Mesenchymal stem cell (in vitro differentiated cells and primary cell): ENCODE measurements around the gene SRGAP2C.
"Not testable (repeated sequence)": the region's sequence is repeated elsewhere in the genome, so short reads cannot be mapped to it uniquely, and the experiment has no call there.

ENCODE experiments used
- DNase-seq: peaks from one replicate; pipeline ENCODE4 v3.0.0-alpha.2; 2013
- H2AFZ ChIP-seq: one replicate; pipeline ENCODE4 v1.6.1; 2013; ENCODE audit warnings: low read depth, mild to moderate bottlenecking, control low read depth, inconsistent platforms, low read length, moderate library complexity
- H2AK5ac ChIP-seq: 2 replicates; pipeline ENCODE4 v1.6.1; 2013; ENCODE audit warnings: low read length, moderate library complexity, mild to moderate bottlenecking, inconsistent platforms; ENCODE audit not compliant: severe bottlenecking
- H2BK120ac ChIP-seq: one replicate; pipeline ENCODE4 v1.6.1; 2013; ENCODE audit warnings: low read depth, mild to moderate bottlenecking, inconsistent platforms, low read length, moderate library complexity
- H2BK12ac ChIP-seq, 2 experiments: one replicate each; pipeline ENCODE4 v1.6.1; 2013; ENCODE audit warnings: inconsistent platforms in 2 of 2, low read length in 2 of 2, mild to moderate bottlenecking in 2 of 2, moderate library complexity in 2 of 2, control low read depth in 1 of 2
- H2BK15ac ChIP-seq: one replicate; pipeline ENCODE4 v1.6.1; 2013; ENCODE audit warnings: mild to moderate bottlenecking, low read depth, inconsistent platforms; ENCODE audit not compliant: poor library complexity, severe bottlenecking
- H2BK5ac ChIP-seq: 2 replicates; pipeline ENCODE4 v1.6.1; 2013; ENCODE audit warnings: low read depth, mild to moderate bottlenecking, low read length, control low read depth, inconsistent platforms; ENCODE audit not compliant: poor library complexity, severe bottlenecking
- H3K14ac ChIP-seq, 2 experiments: one replicate each; pipeline ENCODE4 v1.6.1; 2013; ENCODE audit warnings: inconsistent platforms in 2 of 2, low read length in 2 of 2, control low read depth in 1 of 2, mild to moderate bottlenecking in 1 of 2, moderate library complexity in 1 of 2
- H3K18ac ChIP-seq, 2 experiments: one replicate each; pipeline ENCODE4 v1.6.1; 2013; ENCODE audit warnings: inconsistent platforms in 2 of 2, low read length in 2 of 2, control low read depth in 1 of 2, low read depth in 1 of 2, mild to moderate bottlenecking in 1 of 2
- H3K23ac ChIP-seq, 2 experiments: one replicate each; pipeline ENCODE4 v1.6.1; 2013; ENCODE audit warnings: inconsistent platforms in 2 of 2, low read length in 2 of 2, mild to moderate bottlenecking in 2 of 2, moderate library complexity in 2 of 2, control low read depth in 1 of 2
- H3K27ac ChIP-seq: 2 replicates; pipeline ENCODE4 v1.5.1; 2013; ENCODE audit warnings: mild to moderate bottlenecking, moderate library complexity, low read length, control low read depth, inconsistent platforms; ENCODE audit not compliant: poor library complexity, severe bottlenecking
- H3K27me3 ChIP-seq, 2 experiments: 2 replicates each; pipeline versions ENCODE4 v1.6.1 to v1.7.0; 2013; ENCODE audit warnings: low read length in 2 of 2, mild to moderate bottlenecking in 2 of 2, moderate library complexity in 2 of 2, control low read depth in 1 of 2, inconsistent platforms in 1 of 2; ENCODE audit not compliant: control insufficient read depth in 1 of 2, insufficient read depth in 1 of 2
- H3K36me3 ChIP-seq, 2 experiments: 2 replicates each; pipeline versions ENCODE4 v1.6.1 to v1.7.0; 2013; ENCODE audit warnings: low read length in 2 of 2, control low read depth in 1 of 2, inconsistent platforms in 1 of 2, low read depth in 1 of 2, mild to moderate bottlenecking in 1 of 2; ENCODE audit not compliant: insufficient read depth in 2 of 2, control insufficient read depth in 1 of 2
- H3K4ac ChIP-seq, 2 experiments: one replicate each; pipeline ENCODE4 v1.6.1; 2013; ENCODE audit warnings: inconsistent platforms in 2 of 2, low read length in 2 of 2, mild to moderate bottlenecking in 2 of 2, moderate library complexity in 2 of 2, control low read depth in 1 of 2, low read depth in 1 of 2
- H3K4me1 ChIP-seq: 2 replicates; pipeline ENCODE4 v1.6.1; 2013; ENCODE audit warnings: low read depth, low read length, control low read depth; ENCODE audit not compliant: control insufficient read depth, insufficient read depth
- H3K4me2 ChIP-seq: 2 replicates; pipeline ENCODE4 v1.6.1; 2013; ENCODE audit warnings: low read length, mild to moderate bottlenecking, inconsistent platforms; ENCODE audit not compliant: poor library complexity, severe bottlenecking
- H3K4me3 ChIP-seq, 2 experiments: 2 replicates each; pipeline versions ENCODE4 v1.5.1 to v1.7.0; 2013; ENCODE audit warnings: low read length in 2 of 2, mild to moderate bottlenecking in 2 of 2, control low read depth in 1 of 2, low read depth in 1 of 2; ENCODE audit not compliant: insufficient read depth in 1 of 2
- H3K79me1 ChIP-seq: replicated peaks from 2 replicates; pipeline ENCODE4 v1.6.1; 2013; ENCODE audit warnings: mild to moderate bottlenecking, control low read depth, low read length, inconsistent platforms; ENCODE audit not compliant: poor library complexity, severe bottlenecking
- H3K9ac ChIP-seq: 2 replicates; pipeline ENCODE4 v1.7.0; 2013; ENCODE audit warnings: mild to moderate bottlenecking, low read length, moderate library complexity
- H3K9me3 ChIP-seq: 2 replicates; pipeline ENCODE4 v1.7.0; 2013; ENCODE audit warnings: mild to moderate bottlenecking, low read length; ENCODE audit not compliant: control insufficient read depth
- H4K8ac ChIP-seq: one replicate; pipeline ENCODE4 v1.6.1; 2013; ENCODE audit warnings: inconsistent platforms, mild to moderate bottlenecking, low read length, moderate library complexity
- H4K91ac ChIP-seq: one replicate; pipeline ENCODE4 v1.6.1; 2013; ENCODE audit warnings: mild to moderate bottlenecking, low read length, inconsistent platforms
- WGBS: methylation state at CpG from one replicate; pipeline ENCODE4 v1.1.7; 2013; ENCODE audit warnings: mixed read lengths; 5-methylcytosine and 5-hydroxymethylcytosine counted together

Gene SRGAP2C

GRCh38 chr1:121243913-121244312 is 59.1 kb downstream of the SRGAP2C start:
- H3K79me1 ChIP-seq, H3K23ac ChIP-seq, H3K9me3 ChIP-seq, H3K4me2 ChIP-seq, DNase-seq, H3K4me3 ChIP-seq, H4K91ac ChIP-seq, H2AK5ac ChIP-seq, H3K4ac ChIP-seq, H2BK5ac ChIP-seq, H3K27ac ChIP-seq, H2BK12ac ChIP-seq, H3K14ac ChIP-seq, H3K27me3 ChIP-seq, H3K9ac ChIP-seq, H4K8ac ChIP-seq, H3K36me3 ChIP-seq, H2AFZ ChIP-seq, H2BK15ac ChIP-seq, H3K4me1 ChIP-seq, H2BK120ac ChIP-seq, H3K18ac ChIP-seq: not testable (repeated sequence)
- WGBS, result no CpG with 5 or more reads among the region's 1 CpG

- H3K4ac ChIP-seq, H2BK120ac ChIP-seq: not testable (repeated sequence)
- no CpG with 5 or more reads among the region's 2 CpGs for WGBS
These were observed 61.6 kb downstream of the SRGAP2C start for GRCh38 chr1:121246399-121246798.

GRCh38 chr1:121252656-121253055 is 67.9 kb downstream of the SRGAP2C start:
- H2AK5ac ChIP-seq, H2BK5ac ChIP-seq, H4K91ac ChIP-seq, H2BK15ac ChIP-seq, H3K4me3 ChIP-seq, H4K8ac ChIP-seq, H3K79me1 ChIP-seq, H2AFZ ChIP-seq, H3K9ac ChIP-seq, H2BK12ac ChIP-seq, DNase-seq, H3K14ac ChIP-seq, H3K9me3 ChIP-seq, H3K18ac ChIP-seq, H3K4ac ChIP-seq, H3K23ac ChIP-seq, H3K4me1 ChIP-seq, H3K36me3 ChIP-seq, H3K4me2 ChIP-seq, H3K27me3 ChIP-seq, H3K27ac ChIP-seq, H2BK120ac ChIP-seq: not testable (repeated sequence)
- no CpG with 5 or more reads among the region's 4 CpGs for WGBS

More at GRCh38 chr1:121246399-121246798, 61.6 kb downstream of the SRGAP2C start:
- not testable (repeated sequence) for H3K9me3 ChIP-seq, H2BK12ac ChIP-seq, H2AK5ac ChIP-seq, H2BK5ac ChIP-seq, H4K91ac ChIP-seq, H3K23ac ChIP-seq, H3K36me3 ChIP-seq, H3K4me2 ChIP-seq, H3K18ac ChIP-seq, H3K4me3 ChIP-seq, H2BK15ac ChIP-seq, H3K14ac ChIP-seq, H3K9ac ChIP-seq, H3K79me1 ChIP-seq, H3K27ac ChIP-seq, H2AFZ ChIP-seq, H3K4me1 ChIP-seq, DNase-seq, H4K8ac ChIP-seq, H3K27me3 ChIP-seq

- not testable (repeated sequence) for H3K4me2 ChIP-seq, H3K9me3 ChIP-seq, H4K8ac ChIP-seq, H3K23ac ChIP-seq, H3K27ac ChIP-seq, H3K14ac ChIP-seq, H2AK5ac ChIP-seq, H3K27me3 ChIP-seq, H2BK15ac ChIP-seq, H3K18ac ChIP-seq, H2BK12ac ChIP-seq, H2AFZ ChIP-seq, H3K4me1 ChIP-seq, H2BK120ac ChIP-seq, H3K4me3 ChIP-seq, H3K9ac ChIP-seq, H3K4ac ChIP-seq, H3K79me1 ChIP-seq, H3K36me3 ChIP-seq, H2BK5ac ChIP-seq, DNase-seq, H4K91ac ChIP-seq
These were observed 69.8 kb downstream of the SRGAP2C start for GRCh38 chr1:121254618-121255017.
